Panc1 (cell line): Measurements from ENCODE around the gene BTBD3. TPM values are rescaled to one million over a fixed set of nuclear protein-coding genes. Genes with fewer than 3 reads are reported as not detected.

Experiments
- ATAC-seq: fragments of 200-7000 bp; cut with Tn5 transposase; 2 replicates; pipeline ENCODE4 v1.9.1; 2020; ENCODE audit warnings: mild to moderate bottlenecking, moderate library complexity
- BruUV-seq: library from RNA; stranded (reverse); fragments of 400-500 nt; replicated peaks from 2 replicates; lab custom pipeline; 2021; lab: Mats Ljungman, UMichigan
- CTCF ChIA-PET: fragments of 300-600 bp; sonication (Branson Sonifier 250); formaldehyde crosslinking; loops from one replicate; lab custom pipeline; 2022; ENCODE audit warnings: antibody characterized with exemption; lab: Charles Lee
- POLR2A ChIA-PET: fragments of 300-600 bp; sonication (Branson Sonifier 250); formaldehyde crosslinking; loops from one replicate; lab custom pipeline; 2022; ENCODE audit warnings: antibody characterized with exemption; lab: Charles Lee
- DNase-seq: peaks from one replicate; pipeline ENCODE4 v3.0.0-alpha.2; 2010; ENCODE audit warnings: low read depth, low spot score
- H3K27ac ChIP-seq: 2 replicates; pipeline ENCODE4 v1.5.1; 2011; ENCODE audit warnings: mild to moderate bottlenecking, low read length, inconsistent platforms
- H3K27me3 ChIP-seq: fragments of 200-500 bp; sonication (Bioruptor generic); 2 replicates; pipeline ENCODE4 v1.6.0; 2014; ENCODE audit warnings: low read length, inconsistent platforms; ENCODE audit not compliant: control insufficient read depth, insufficient read depth
- H3K36me3 ChIP-seq: fragments of 200-500 bp; sonication (Bioruptor generic); 2 replicates; pipeline ENCODE4 v1.5.1; 2014; ENCODE audit warnings: inconsistent platforms, mild to moderate bottlenecking, low read length, moderate library complexity; ENCODE audit not compliant: control insufficient read depth, insufficient read depth
- H3K4me1 ChIP-seq: 2 replicates; pipeline ENCODE4 v1.5.1; 2011; ENCODE audit warnings: inconsistent platforms, mild to moderate bottlenecking, low read length, moderate library complexity; ENCODE audit not compliant: control insufficient read depth, insufficient read depth
- H3K4me3 ChIP-seq, 2 experiments: 2 replicates each; pipeline ENCODE4 v1.5.1; 2011 to 2012; ENCODE audit warnings: low read depth in 2 of 2, low read length in 2 of 2, mild to moderate bottlenecking in 2 of 2, inconsistent platforms in 1 of 2, moderate library complexity in 1 of 2
- H3K9me3 ChIP-seq: fragments of 200-500 bp; sonication (Bioruptor generic); 2 replicates; pipeline ENCODE4 v1.5.1; 2014; ENCODE audit warnings: low read depth, mild to moderate bottlenecking, inconsistent platforms, low read length, moderate library complexity; ENCODE audit not compliant: control insufficient read depth, insufficient read depth
- CTCF ChIP-seq: fragments of 450-650 bp; IDR thresholded peaks from 2 replicates; pipeline ENCODE4 v1.5.1; 2017; ENCODE audit warnings: mild to moderate bottlenecking
- POLR2AphosphoS5 ChIP-seq: IDR thresholded peaks from 2 replicates; pipeline ENCODE4 v1.6.1; 2012; ENCODE audit warnings: mild to moderate bottlenecking, low read depth, low read length, moderate library complexity
- SIN3A ChIP-seq: IDR thresholded peaks from 2 replicates; pipeline ENCODE4 v1.6.1; 2012; ENCODE audit warnings: low read depth, mild to moderate bottlenecking, low read length, moderate library complexity, borderline replicate concordance; ENCODE audit not compliant: insufficient read depth
- TCF7L2 ChIP-seq: IDR thresholded peaks from 2 replicates; pipeline ENCODE4 v1.6.1; 2011; ENCODE audit warnings: mild to moderate bottlenecking, low read depth, low read length, inconsistent platforms
- in situ Hi-C: cut with HindIII; loops from 2 replicates; pipeline ENCODE4 v1.10.0; 2016; ENCODE audit warnings: low sequenced_read_pairs, low pct_unique_long_range_greater_than_20kb
- intact Hi-C: fragments of 100-400 bp; cut with micrococcal nuclease; formaldehyde crosslinking; loops from one replicate; pipeline ENCODE4 v1.10.0; 2022; ENCODE audit not compliant: unreplicated experiment
- total RNA-seq: library from RNA; stranded (reverse); gene quantifications from one replicate; pipeline ENCODE4 v1.2.1, GENCODE V29; 2021; ENCODE audit not compliant: unreplicated experiment
- TF ChIP-seq, protein P1 (sequence below), 2 experiments: IDR thresholded peaks; 2 replicates each; pipeline ENCODE4 v1.6.1; 2011 to 2012; ENCODE audit warnings: low read depth in 2 of 2, control low read depth in 1 of 2, low read length in 1 of 2, mild to moderate bottlenecking in 1 of 2, moderate library complexity in 1 of 2; ENCODE audit not compliant: insufficient read depth in 1 of 2

The BTBD3 gene
- total RNA-seq, 1 experiment from 2014 or later: 27.6 TPM

- TF ChIP-seq, protein P1, sequence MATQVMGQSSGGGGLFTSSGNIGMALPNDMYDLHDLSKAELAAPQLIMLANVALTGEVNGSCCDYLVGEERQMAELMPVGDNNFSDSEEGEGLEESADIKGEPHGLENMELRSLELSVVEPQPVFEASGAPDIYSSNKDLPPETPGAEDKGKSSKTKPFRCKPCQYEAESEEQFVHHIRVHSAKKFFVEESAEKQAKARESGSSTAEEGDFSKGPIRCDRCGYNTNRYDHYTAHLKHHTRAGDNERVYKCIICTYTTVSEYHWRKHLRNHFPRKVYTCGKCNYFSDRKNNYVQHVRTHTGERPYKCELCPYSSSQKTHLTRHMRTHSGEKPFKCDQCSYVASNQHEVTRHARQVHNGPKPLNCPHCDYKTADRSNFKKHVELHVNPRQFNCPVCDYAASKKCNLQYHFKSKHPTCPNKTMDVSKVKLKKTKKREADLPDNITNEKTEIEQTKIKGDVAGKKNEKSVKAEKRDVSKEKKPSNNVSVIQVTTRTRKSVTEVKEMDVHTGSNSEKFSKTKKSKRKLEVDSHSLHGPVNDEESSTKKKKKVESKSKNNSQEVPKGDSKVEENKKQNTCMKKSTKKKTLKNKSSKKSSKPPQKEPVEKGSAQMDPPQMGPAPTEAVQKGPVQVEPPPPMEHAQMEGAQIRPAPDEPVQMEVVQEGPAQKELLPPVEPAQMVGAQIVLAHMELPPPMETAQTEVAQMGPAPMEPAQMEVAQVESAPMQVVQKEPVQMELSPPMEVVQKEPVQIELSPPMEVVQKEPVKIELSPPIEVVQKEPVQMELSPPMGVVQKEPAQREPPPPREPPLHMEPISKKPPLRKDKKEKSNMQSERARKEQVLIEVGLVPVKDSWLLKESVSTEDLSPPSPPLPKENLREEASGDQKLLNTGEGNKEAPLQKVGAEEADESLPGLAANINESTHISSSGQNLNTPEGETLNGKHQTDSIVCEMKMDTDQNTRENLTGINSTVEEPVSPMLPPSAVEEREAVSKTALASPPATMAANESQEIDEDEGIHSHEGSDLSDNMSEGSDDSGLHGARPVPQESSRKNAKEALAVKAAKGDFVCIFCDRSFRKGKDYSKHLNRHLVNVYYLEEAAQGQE (IDR thresholded peaks at IDR 0.05; ENCODE audit: insufficient read depth in 1 of 2, low read depth in 2 of 2, low read length in 1 of 2): no peak
- TF ChIP-seq TCF7L2: no peak
- TF ChIP-seq CTCF: no peak
- TF ChIP-seq SIN3A: no peak
- no peak for TF ChIP-seq POLR2AphosphoS5
- H3K4me1 ChIP-seq: no peaks in the 10 kb centered on the region
- ChIA-PET POLR2A (no interaction called here), CTCF (no interaction called here)
- H3K27me3 ChIP-seq: no peaks in the 10 kb centered on the region; the same call in 1 of the 2 replicates
- intact Hi-C loops: no loop called here
- DNase-seq (no peak), ATAC-seq (no peak)
- no TSS peak for BruUV-seq
- H3K4me3 ChIP-seq: no peak overlapping the region
- H3K9me3 ChIP-seq: no peaks in the 10 kb centered on the region
- H3K36me3 ChIP-seq: no peaks in the 10 kb centered on the region
- in situ Hi-C loops: no loop called here
- H3K27ac ChIP-seq: no peak overlapping the region
These were observed 41.1 kb upstream of the BTBD3 start for GRCh38 chr20:11876555-11876954.

DNA sequence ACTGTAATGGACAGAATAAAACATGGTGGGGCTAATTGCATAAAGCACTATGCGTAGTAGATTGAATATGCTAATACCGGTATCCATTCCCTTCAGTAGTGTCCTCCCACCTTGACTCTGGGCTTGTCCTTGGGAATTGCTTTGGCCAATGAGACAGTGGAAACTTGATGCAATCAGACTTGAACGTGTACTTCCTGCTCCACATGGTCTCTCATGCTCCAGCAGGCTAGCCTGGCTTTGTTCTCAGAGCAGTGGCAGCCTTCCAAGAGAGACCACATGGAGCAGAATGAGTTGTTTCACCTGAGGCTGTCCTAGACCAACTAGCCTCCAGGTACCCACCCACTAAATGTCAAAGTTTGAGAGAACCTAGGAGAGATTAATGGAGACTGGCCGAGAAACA, 37.0 kb upstream of the BTBD3 start:
- no peak for ATAC-seq
- no peaks in the 10 kb centered on the region for H3K4me1 ChIP-seq
- no TSS peak for BruUV-seq
- H3K4me3 ChIP-seq: no peak overlapping the region
- intact Hi-C loops: no loop called here
- TF ChIP-seq POLR2AphosphoS5 (no peak), CTCF (no peak), SIN3A (no peak), TCF7L2 (no peak)
- TF ChIP-seq, protein P1 (IDR thresholded peaks at IDR 0.05; ENCODE audit: insufficient read depth in 1 of 2, low read depth in 2 of 2, low read length in 1 of 2): no peak
- no peak for DNase-seq
- POLR2A ChIA-PET: no interaction called here
- H3K36me3 ChIP-seq: no peaks in the 10 kb centered on the region
- H3K9me3 ChIP-seq: no peaks in the 10 kb centered on the region
- CTCF ChIA-PET: no interaction called here
- in situ Hi-C loops: no loop called here
- no peaks in the 10 kb centered on the region; the same call in 1 of the 2 replicates for H3K27me3 ChIP-seq
- H3K27ac ChIP-seq: no peak overlapping the region
